ENCODE measurements around the gene PRKRIP1.

DNA sequence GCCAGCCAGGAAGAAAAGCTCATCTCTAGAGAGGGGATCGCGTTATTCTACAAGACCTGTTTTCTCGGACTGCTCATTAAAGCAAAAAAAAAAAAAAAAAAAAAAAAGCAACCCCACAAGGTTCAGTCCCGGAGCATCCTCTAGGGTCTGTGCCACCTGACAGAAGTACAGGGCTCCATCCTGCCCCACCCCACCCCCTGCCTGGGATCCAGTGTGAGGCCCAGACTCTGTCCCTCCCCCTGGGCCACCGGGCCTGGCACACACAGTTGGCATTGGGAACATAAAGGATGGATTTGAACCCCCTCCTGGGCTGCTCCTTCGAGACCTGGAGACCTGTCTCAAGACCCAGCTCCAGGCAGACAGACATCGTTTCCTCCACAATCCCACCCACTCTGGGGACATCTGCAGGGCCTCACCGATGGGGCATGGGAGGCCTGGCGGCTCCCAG is 37.9 kb downstream of the PRKRIP1 start:
- TF ChIP-seq, protein P1, sequence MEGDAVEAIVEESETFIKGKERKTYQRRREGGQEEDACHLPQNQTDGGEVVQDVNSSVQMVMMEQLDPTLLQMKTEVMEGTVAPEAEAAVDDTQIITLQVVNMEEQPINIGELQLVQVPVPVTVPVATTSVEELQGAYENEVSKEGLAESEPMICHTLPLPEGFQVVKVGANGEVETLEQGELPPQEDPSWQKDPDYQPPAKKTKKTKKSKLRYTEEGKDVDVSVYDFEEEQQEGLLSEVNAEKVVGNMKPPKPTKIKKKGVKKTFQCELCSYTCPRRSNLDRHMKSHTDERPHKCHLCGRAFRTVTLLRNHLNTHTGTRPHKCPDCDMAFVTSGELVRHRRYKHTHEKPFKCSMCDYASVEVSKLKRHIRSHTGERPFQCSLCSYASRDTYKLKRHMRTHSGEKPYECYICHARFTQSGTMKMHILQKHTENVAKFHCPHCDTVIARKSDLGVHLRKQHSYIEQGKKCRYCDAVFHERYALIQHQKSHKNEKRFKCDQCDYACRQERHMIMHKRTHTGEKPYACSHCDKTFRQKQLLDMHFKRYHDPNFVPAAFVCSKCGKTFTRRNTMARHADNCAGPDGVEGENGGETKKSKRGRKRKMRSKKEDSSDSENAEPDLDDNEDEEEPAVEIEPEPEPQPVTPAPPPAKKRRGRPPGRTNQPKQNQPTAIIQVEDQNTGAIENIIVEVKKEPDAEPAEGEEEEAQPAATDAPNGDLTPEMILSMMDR (IDR thresholded peaks at IDR 0.05): no peak
- TF ChIP-seq POLR2A (IDR thresholded peaks at IDR 0.05): no peak
- no peak for TF ChIP-seq EP300 (IDR thresholded peaks at IDR 0.05)
